SH-SY5Y (cell line): ENCODE results near the gene PDPN.

ENCODE experiments used
- GATA2 ChIP-seq: IDR thresholded peaks from 2 replicates; pipeline ENCODE4 v1.6.1; 2011; ENCODE audit warnings: mild to moderate bottlenecking, low read depth, low read length
- GATA3 ChIP-seq: IDR thresholded peaks from 2 replicates; pipeline ENCODE4 v1.6.1; 2011; ENCODE audit warnings: low read depth, mild to moderate bottlenecking, low read length, moderate library complexity

The PDPN gene, protein sequence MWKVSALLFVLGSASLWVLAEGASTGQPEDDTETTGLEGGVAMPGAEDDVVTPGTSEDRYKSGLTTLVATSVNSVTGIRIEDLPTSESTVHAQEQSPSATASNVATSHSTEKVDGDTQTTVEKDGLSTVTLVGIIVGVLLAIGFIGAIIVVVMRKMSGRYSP

DNA sequence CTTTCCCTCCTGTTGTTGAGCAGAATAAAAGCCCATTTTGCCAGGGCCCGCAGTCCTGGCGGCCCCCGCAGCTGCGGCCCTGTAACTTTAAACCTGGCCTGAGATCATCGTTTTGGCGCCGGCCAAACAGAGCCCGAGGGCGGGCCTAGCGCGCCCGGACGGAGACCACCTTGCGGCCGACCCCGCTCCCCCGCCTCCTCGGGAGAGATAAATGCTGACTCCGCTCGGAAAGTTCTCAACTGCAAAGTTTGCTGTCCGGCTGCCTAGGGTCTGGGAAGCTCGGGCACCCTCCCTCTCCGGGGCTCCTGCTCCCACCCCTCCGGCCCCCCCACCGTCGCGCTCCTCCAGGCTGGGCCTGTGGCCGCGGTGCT lies at the start of gene PDPN:
PDPN (plus strand) TSS at position 238 of the 371 bp plus-strand sequence. CDS start 202 bp downstream, outside the sequence.
- TF ChIP-seq GATA3 (no peak), GATA2 (no peak)

DNA sequence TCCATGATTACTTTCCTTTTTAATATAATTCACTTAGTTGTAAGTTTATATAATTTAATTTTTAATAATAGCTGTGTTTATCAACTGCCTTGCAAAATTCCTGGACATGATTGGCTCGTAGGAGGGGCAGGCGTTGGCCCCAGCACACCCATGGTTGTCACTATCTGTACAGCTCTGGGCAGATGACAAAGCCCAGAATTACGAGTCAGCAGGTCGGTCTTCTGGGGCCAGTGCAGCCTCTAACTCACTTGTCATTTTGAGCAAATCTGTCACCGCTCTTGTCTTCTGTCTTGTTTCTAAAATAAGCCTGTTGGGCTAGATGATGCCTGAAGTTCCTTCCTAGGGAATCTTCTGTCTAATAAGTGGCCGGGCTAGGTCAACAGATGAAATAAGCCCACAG lies 48.4 kb upstream of the PDPN start:
- TF ChIP-seq GATA2 = no peak
- no peak for TF ChIP-seq GATA3

- no peak for TF ChIP-seq GATA3
- no peak for TF ChIP-seq GATA2
Observed at GRCh38 chr1:13536571-13536970, 47.1 kb upstream of the PDPN start.

DNA sequence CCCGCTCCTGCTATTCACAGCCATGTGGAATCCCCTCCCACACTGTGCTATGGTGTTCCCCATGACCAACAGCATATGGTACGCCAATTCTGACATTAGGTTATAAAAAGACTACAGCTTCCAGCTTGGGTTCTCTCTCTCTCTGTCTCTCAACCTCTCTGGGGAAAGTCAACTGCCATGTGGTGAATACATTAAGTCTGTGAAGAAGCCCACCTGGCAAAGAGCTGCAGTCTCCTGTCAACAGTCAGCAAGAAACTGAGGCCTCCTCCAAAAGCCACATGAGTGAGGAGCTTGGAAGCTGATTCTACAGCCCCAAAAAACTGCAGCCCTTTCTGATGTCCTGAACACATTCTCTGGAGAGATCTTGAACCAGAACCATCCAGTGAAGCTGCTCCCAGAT lies 44.8 kb upstream of the PDPN start:
- TF ChIP-seq GATA2 (no peak), GATA3 (no peak)

GRCh38 chr1:13539683-13540082 lies 43.9 kb upstream of the PDPN start:
- no peak for TF ChIP-seq GATA2

DNA sequence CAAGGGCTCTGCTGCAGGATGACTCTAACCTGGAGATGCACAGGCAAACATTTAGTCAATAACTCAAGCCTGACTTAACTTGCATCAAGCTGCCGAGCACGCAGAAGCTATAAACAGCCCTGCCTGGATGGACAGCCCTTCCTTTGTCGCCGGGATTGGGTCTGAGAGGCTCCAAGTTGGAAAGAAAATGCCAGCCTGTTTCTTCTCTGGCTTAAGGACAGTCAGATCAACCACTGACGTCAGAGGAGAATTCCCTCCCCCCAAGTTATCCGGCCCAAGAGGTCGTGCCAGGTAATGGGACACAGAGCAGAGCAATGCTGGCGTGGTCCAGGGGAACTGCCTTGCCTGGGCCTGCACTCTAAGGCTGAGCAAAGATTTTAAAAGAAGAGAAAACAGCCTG lies 42.8 kb upstream of the PDPN start:
- TF ChIP-seq GATA2 = no peak
- TF ChIP-seq GATA3 = no peak

DNA sequence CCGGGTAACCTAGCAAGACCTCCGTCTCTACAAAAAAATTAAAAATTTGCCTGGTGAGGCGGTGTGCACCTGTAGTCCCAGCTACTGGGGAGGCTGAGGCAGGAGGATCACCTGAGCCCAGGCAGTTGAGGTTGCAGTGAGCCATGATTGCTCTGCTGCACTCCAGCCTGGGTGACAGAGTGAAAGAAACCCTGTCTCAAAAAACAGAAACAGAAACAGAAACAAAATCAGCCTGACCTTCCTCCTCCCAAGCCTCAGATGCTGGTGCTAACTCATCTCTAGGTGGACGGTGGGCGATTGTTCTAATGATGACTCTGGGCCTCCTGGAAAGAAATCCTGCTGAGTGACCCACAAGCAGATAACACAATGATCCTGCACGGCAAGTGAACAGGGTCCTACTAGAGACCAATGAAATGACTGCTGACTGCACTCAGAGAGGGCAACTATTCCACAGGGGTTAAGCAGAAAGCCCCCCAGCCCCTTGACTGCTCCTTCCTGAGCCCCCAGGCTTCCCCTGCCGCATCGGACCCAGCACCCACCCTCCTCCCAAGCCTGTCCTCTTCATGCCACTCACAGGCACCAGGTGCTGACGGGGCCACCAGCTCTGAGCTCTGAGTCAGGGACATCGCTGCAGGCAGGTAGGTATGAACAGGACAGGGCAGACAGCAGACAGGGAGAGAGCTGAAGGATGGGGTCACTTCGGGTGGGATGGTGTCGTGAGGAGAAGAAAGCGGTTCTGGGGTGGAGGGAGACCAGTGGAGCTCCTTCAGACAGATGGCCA lies 42.0 kb upstream of the PDPN start:
- no peak for TF ChIP-seq GATA3
- no peak for TF ChIP-seq GATA2

DNA sequence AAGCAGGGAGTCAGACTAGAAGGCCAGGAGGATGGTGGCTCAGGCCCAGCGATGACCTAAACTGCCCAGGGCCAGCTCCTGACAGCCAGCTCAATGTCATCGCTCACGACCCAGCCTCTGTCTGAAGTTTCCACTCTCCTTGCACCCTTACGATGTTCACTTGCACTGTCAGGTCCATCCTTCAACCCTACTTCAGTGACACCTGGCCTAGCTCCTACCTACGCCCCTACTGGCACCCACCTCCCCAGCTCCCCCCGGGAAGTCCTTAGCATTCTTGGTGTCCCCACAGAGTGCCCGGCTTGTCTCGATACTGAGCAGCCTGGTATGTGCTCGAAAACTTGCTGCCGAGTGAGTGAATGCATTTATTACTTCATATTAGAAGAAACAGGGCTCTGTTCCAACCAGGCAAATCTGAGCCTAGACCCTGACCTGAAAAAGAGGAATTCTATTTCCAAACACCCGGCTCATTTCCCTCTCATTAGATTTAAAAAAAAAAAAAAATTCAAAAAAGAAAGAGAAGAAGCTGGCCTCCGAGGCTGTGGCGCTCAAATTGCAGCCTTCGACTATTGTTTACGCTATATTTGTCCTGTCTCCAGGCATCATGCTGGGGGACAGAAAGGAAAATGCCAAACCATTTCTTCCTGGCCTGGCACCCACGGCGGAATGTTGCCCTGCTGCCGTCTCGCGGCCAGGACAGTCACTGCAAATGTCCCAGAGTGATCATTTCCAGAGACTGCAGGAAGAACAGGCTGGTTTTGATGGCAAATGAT lies 40.0 kb upstream of the PDPN start:
- no peak for TF ChIP-seq GATA2
- TF ChIP-seq GATA3 = no peak

GRCh38 chr1:13544221-13544556 lies 39.4 kb upstream of the PDPN start:
- no peak for TF ChIP-seq GATA3
- no peak for TF ChIP-seq GATA2

- TF ChIP-seq GATA3 (no peak), GATA2 (no peak)
Observed at GRCh38 chr1:13546791-13547190, 36.8 kb upstream of the PDPN start.

- TF ChIP-seq GATA3 (no peak), GATA2 (no peak)
Observed at GRCh38 chr1:13548281-13548680, 35.4 kb upstream of the PDPN start.

GRCh38 chr1:13549021-13549420 lies 34.6 kb upstream of the PDPN start:
- TF ChIP-seq GATA2 = no peak
- no peak for TF ChIP-seq GATA3

DNA sequence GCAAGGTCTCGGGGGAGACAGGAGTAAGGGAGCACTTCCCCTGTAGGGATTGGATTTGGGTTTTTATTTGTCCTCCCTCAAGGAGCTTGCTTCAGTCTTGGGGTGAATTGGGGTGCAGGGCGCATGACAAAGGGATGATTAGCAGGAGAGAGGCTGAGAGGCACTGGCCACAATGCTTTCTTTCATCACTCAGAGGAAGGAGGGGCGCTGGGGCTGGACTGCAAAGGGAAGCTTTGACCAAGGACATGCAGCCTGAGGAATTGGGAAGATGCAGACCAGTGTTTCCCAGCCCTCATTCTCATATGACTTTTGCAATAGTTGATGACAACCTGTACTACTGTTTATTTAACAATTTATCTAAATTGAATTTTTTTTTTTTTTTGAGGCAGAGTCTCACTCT lies 34.1 kb upstream of the PDPN start:
- no peak for TF ChIP-seq GATA2

- no peak for TF ChIP-seq GATA2
- TF ChIP-seq GATA3 = no peak
Observed at GRCh38 chr1:13550663-13551062, 33.0 kb upstream of the PDPN start.

DNA sequence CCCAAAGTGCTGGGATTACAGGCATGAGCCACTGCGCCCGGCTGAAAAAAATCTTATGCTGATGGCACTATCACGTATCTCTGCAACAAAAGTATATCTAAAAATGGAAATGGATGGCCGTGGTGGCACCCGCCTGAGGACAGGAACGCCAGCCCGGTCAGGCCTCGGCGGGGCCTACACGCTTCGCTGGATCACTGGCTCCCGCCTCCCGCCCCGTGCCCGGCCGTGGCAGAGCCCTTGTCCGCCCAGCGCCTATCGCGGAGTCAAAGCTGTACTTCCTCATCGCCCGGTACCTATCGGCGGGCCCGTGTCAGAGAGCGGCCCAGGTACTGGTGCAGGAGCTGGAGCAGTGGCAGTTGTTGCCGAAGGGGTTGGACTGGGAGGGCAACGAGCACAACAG lies 28.8 kb upstream of the PDPN start:
- no peak for TF ChIP-seq GATA3
- no peak for TF ChIP-seq GATA2
